Nephron (organoid): Measurements from ENCODE around the gene SPINK9.

Experiments
- H3K27ac Mint-ChIP-seq, 3 experiments: 2 replicates each; pipeline ENCODE4 v1.8.0; 2020; ENCODE audit warnings: mixed read lengths in 3 of 3, mild to moderate bottlenecking in 2 of 3, moderate library complexity in 1 of 3
- H3K27me3 Mint-ChIP-seq: 2 replicates; pipeline ENCODE4 v1.8.0; 2021; ENCODE audit warnings: low read depth, mild to moderate bottlenecking, moderate library complexity, mixed read lengths
- H3K36me3 Mint-ChIP-seq: 2 replicates; pipeline ENCODE4 v1.8.0; 2020; ENCODE audit warnings: low read depth, mixed read lengths
- H3K4me1 Mint-ChIP-seq: 2 replicates; pipeline ENCODE4 v1.8.0; 2020; ENCODE audit warnings: mixed read lengths
- H3K4me3 Mint-ChIP-seq, 3 experiments: 2 replicates each; pipeline ENCODE4 v1.8.0; 2020; ENCODE audit warnings: mild to moderate bottlenecking in 3 of 3, mixed read lengths in 3 of 3, moderate library complexity in 2 of 3
- H3K9me3 Mint-ChIP-seq: 2 replicates; pipeline ENCODE4 v1.8.0; 2020; ENCODE audit warnings: mixed read lengths
- TF ChIP-seq, protein P1 (sequence below), 3 experiments: fragments of 200-600 bp; sonication (generic); IDR thresholded peaks; one replicate each; pipeline ENCODE4 v1.5.0; 2021; ENCODE audit warnings: antibody characterized with exemption in 3 of 3; ENCODE audit not compliant: unreplicated experiment in 3 of 3

SPINK9 gene

DNA sequence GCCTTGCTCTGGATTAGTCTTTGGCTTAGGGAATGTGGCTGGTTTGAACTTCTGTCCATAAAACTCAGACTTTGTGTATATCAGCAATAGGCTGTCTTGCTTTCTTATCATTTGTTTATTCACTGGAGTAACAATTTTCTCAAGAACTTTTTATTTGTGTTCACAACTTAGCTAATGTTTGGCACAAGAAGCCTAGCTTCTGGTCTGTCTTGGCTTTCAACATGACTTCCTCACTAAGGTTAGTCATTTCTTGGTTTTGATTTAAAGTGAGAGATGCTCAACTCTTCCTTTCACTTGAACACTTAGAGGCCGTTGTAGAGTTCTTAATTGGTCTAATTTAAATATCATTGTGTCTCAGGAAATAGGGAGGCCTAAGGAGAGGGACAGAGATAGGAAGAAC is 53.3 kb downstream of the SPINK9 start:
- TF ChIP-seq, protein P1, sequence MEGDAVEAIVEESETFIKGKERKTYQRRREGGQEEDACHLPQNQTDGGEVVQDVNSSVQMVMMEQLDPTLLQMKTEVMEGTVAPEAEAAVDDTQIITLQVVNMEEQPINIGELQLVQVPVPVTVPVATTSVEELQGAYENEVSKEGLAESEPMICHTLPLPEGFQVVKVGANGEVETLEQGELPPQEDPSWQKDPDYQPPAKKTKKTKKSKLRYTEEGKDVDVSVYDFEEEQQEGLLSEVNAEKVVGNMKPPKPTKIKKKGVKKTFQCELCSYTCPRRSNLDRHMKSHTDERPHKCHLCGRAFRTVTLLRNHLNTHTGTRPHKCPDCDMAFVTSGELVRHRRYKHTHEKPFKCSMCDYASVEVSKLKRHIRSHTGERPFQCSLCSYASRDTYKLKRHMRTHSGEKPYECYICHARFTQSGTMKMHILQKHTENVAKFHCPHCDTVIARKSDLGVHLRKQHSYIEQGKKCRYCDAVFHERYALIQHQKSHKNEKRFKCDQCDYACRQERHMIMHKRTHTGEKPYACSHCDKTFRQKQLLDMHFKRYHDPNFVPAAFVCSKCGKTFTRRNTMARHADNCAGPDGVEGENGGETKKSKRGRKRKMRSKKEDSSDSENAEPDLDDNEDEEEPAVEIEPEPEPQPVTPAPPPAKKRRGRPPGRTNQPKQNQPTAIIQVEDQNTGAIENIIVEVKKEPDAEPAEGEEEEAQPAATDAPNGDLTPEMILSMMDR (IDR thresholded peaks at IDR 0.05; ENCODE audit: unreplicated experiment in 3 of 3): no peak
- peaks cover 4% of the 10 kb centered on the region for H3K36me3 Mint-ChIP-seq
- no peaks in the 10 kb centered on the region for H3K9me3 Mint-ChIP-seq
- H3K4me3 Mint-ChIP-seq: peak overlapping the region in 1 of 3 experiments; percentile 35
- H3K27me3 Mint-ChIP-seq: no peaks in the 10 kb centered on the region
- H3K4me1 Mint-ChIP-seq: peaks cover 50% of the 10 kb centered on the region
- no peak overlapping the region for H3K27ac Mint-ChIP-seq
